ENCODE measurements around the gene GPR143.

GPR143 gene

GRCh38 chrX:9706421-9706820, 59.2 kb downstream of the GPR143 start:
- no peak for DNase-seq

GRCh38 chrX:9704876-9705465, 60.7 kb downstream of the GPR143 start:
- no peak for DNase-seq

- DNase-seq, result no peak
Measured at GRCh38 chrX:9703406-9703805, 62.2 kb downstream of the GPR143 start.

DNA sequence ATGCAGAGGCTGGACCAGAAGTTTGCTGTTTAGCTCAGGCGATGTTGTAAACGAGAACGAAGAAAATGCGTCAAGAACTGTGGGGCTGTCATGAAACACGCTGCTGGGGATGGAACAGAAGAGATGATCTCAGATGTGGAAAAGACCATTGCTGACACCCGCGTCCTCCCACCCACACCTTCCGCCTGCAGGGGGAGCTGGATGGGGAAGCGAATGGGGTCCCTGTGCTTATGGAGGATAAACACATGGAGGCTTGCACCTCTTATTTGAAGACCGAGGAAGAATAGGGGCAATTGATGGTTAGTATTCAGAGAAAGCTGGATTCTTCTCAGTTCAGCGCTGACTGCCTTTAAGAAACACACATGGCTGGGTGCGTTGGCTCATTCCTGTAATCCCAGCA, 63.9 kb downstream of the GPR143 start:
- DNase-seq, result no peak

- DNase-seq, result no peak
Measured at GRCh38 chrX:9700555-9700954, 65.1 kb downstream of the GPR143 start.

- no peak for DNase-seq
Measured at GRCh38 chrX:9698576-9698975, 67.1 kb downstream of the GPR143 start.

DNA sequence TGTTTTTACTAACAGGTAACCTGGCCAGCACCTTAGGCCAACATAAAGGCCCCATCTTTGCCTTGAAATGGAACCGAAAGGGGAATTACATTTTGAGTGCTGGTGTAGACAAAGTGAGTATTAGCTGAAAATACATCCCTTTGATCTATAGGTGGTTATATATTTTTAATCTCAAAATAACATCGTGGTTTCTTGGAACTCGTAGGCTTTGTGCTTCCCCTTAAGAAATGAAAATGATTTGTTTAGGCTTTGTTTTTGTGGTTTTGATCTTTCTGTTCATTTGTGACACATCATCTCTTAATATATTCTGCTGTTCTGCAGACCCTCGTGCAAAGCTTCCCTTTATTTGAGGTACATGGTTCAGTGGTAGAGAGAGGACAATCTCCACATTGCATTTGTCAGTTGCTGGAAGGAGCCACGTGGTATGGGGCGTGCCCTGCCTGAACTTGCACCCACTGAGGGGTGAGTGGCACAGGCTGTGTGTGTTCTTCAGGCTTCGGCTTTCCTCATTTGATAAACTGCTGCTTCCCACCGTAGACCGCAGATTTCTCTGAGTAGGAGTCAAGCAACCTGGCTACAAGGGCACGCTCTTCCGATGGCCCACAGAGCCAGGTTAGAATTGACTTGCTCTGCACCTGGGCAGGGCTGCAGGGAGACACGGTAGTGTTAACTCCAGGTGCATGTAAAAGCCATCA, 72.2 kb downstream of the GPR143 start:
- no peak for DNase-seq

- no peak for DNase-seq
Measured at GRCh38 chrX:9690046-9690445, 75.6 kb downstream of the GPR143 start.

DNA sequence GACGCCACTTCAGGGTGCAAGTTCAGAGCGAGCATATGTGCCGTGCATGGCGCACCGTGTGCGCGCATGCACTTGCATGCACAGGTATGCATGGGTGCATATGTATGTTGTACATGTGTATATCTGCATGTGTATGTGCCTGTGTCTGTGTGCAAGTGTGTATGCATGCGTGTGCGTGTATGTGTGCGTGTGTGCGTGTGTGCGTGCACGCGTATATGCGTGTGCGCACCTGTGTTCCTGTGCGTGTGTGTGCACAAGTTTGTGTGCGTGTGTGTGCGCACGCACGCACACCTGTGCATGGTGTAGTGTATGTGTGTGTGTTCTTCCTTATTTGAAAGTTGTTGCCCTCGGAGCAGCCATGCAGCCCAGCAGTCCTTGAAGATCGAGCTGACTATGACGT, 76.8 kb downstream of the GPR143 start:
- DNase-seq, result no peak

DNA sequence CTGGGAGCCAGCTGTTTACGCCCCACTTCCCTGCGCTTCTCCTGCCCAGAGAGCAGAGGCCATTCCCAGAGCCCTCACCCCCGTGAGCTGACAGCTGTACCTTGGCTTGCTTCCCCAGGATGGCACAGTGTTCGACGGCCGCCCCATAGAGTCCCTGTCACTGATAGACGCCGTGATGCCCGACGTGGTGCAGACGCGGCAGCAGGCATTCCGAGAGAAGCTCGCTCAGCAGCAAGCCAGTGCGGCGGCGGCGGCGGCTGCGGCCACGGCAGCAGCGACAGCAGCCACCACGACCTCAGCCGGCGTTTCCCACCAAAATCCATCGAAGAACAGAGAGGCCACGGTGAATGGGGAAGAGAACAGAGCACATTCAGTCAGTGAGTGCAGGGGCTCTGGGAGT, 77.7 kb downstream of the GPR143 start:
- DNase-seq, result no peak

DNA sequence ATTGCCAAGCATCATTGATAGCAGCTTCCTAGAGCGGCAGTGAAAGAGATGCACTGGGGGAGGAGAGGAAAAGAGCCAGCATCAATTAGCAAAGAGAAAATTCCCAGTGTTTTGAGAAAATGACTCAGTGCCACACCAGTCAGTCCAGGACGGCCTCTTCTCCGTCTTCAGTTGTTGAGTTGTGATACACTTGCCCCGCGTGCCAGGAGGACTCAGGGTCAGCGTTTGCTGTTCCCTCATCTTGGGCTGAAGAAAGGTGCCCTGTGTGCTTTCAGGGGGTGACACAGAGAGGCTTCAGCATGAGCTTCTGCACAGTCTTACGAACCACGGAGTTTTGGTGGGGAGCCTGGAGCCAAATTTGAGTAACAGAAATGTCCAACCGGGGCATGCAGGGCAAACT, 82.3 kb downstream of the GPR143 start:
- no peak for DNase-seq

DNA sequence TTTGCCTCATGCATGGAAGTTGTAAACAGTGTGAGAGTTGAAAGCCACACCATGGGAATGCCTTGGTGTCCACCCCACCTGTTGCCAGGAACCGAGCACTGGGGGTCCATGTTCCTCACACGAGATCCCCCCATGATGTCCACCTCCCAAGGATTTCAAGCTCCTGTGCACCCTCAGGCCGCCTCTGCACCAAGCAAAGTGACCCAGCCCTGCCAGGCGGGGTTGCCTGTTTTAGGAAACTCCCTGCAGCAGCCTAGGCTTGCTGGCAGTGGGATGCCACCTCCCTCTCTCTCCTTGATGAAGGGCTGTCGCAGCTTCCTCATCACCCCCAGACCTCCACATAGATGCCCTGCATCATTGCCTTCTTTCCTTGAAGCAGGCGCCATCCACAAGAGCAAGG, 82.8 kb downstream of the GPR143 start:
- DNase-seq, result no peak

- no peak for DNase-seq
Measured at GRCh38 chrX:9682456-9682855, 83.2 kb downstream of the GPR143 start.

GRCh38 chrX:9681422-9681821, 84.2 kb downstream of the GPR143 start:
- no peak for DNase-seq

DNA sequence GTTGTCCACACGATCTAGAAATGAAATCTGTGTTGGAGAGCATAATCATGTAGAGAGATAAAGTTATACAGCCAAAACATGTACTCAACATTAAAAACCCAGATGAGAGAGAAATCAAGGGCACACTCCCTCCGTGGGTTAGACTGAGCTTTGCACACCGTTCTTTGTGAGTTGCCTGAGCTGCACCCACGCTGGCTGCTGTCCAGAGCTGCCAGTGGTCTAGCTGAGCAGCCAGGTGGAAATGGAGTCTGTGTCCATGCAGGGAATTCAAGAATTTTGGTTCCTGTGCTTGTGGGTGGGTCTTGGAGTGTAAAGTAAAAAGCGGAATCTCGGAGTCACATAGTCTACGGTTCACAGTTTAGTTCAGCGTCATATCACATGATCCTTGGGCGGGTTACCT, 84.6 kb downstream of the GPR143 start:
- DNase-seq, result no peak

DNA sequence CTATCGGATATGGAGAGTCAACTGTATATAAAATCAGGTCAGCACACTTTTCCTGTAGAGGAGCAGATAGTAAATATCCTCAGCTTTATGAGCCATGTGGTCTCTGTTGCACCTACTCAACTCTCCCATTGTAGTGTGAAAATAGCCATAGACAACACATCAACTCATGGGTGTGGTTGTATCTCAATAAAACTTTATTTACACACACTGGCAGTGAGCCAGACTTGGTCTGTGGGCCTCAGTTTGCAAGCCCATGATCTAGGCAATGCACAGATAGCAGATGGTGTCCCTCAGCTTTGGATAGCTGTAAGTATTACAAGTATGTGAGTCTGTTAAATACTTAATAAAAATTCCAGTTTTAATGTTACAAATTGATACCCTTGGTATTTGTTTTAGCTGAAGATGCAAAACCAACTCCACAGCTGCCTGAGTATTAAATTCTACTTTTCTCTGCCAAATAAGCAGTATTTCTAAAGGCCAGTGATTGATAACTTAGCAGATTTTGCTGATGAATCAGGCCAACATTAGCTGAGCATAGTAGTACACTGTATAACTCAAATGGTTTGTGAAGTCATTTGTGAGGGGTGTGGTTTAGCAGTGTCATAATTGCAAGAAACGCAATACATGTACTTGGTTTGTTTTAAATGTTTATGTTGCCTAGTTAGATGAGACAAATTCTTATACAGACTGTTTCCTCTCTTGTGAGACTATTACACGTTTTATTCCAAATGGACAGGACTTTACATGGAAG, 87.3 kb downstream of the GPR143 start:
- no peak for DNase-seq

- DNase-seq, result no peak
Measured at GRCh38 chrX:9677098-9677739, 88.4 kb downstream of the GPR143 start.

DNA sequence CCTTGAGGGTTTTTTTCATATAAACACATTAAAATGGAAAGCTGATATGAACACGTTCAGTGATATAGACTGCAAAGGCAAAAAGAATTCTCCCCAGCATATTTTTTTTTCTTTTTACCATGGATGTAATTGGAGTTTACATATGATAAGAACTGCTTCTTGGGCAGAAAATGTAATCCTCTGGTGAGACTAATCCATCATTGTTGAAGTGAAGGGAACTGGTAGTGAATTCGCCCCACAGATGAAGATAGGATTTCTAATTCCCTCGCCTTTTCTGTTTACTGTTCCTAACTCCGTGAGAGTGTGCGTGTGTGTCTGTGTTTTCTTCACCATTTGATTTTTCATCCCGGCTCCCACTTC, 88.9 kb downstream of the GPR143 start:
- DNase-seq, result no peak

GRCh38 chrX:9676306-9676705, 89.3 kb downstream of the GPR143 start:
- DNase-seq, result no peak
